HFFc6 (cell line): ENCODE measurements around the gene CYTH2. TPM values are rescaled to one million over a fixed set of nuclear protein-coding genes. Genes with fewer than 3 reads are reported as not detected.

Source experiments
- DNase-seq: peaks from one replicate; pipeline ENCODE4 v3.0.0-alpha.2; 2018
- H3K27ac Mint-ChIP-seq: 2 replicates; pipeline ENCODE4 v1.8.0; 2020; ENCODE audit warnings: mild to moderate bottlenecking, mixed read lengths
- H3K27me3 Mint-ChIP-seq: 2 replicates; pipeline ENCODE4 v1.8.0; 2021; ENCODE audit warnings: mild to moderate bottlenecking, moderate library complexity, mixed read lengths; ENCODE audit not compliant: insufficient read depth
- H3K36me3 Mint-ChIP-seq: 2 replicates; pipeline ENCODE4 v1.8.0; 2021; ENCODE audit warnings: low read depth, mixed read lengths
- H3K4me1 Mint-ChIP-seq: 2 replicates; pipeline ENCODE4 v1.8.0; 2020; ENCODE audit warnings: low read depth, mixed read lengths
- H3K4me3 Mint-ChIP-seq: 2 replicates; pipeline ENCODE4 v1.8.0; 2020; ENCODE audit warnings: mild to moderate bottlenecking, moderate library complexity, mixed read lengths
- H3K9me3 Mint-ChIP-seq: 2 replicates; pipeline ENCODE4 v1.8.0; 2020; ENCODE audit warnings: mild to moderate bottlenecking, mixed read lengths
- total RNA-seq, 6 experiments: library from RNA; stranded (reverse); fragmentation: NEBNext Ultra II Directional; extraction: Animal tissue kit (Norgen Biotek cat#: 25700); gene quantifications; 2 replicates in 1 of 6; 3 replicates in 5 of 6; pipeline ENCODE4 v1.2.3, GENCODE V29; 2021
- TF ChIP-seq, protein P1 (sequence below): fragments of 200-600 bp; sonication (generic); IDR thresholded peaks from 2 replicates; pipeline ENCODE4 v1.5.0; 2021; ENCODE audit warnings: antibody characterized with exemption, mild to moderate bottlenecking

CYTH2 gene
- total RNA-seq, 6 experiments from 2014 or later, result 46.2 to 49.5 (median 47.1) TPM

DNA sequence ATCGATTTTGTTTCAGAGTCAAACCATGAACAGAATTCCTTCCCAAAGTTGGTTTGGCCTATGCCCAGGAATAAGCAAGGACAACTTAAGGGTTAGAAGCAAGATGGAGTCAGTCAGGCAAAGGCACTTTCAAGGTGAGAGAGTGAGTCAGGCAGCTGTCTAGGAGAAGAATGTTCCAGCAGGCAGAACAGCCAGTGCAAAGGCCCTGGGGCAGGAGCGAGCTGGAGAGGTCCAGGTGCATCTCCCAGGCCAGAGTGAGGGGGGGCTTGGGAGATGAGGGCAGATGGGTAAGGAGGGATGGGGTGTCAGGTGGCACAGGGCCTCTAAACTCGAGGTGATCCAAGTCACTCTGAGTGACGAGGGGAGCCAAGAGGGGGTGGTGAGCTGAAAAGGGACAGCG, 32.6 kb upstream of the CYTH2 start:
- no peak for DNase-seq
- Mint-ChIP-seq H3K27ac (no peak overlapping the region), H3K9me3 (no peaks in the 10 kb centered on the region), H3K4me3 (no peak overlapping the region), H3K4me1 (no peaks in the 10 kb centered on the region), H3K27me3 (no peaks in the 10 kb centered on the region; the same call in 1 of the 2 replicates), H3K36me3 (no peaks in the 10 kb centered on the region; the same call in 1 of the 2 replicates)
- TF ChIP-seq, protein P1, sequence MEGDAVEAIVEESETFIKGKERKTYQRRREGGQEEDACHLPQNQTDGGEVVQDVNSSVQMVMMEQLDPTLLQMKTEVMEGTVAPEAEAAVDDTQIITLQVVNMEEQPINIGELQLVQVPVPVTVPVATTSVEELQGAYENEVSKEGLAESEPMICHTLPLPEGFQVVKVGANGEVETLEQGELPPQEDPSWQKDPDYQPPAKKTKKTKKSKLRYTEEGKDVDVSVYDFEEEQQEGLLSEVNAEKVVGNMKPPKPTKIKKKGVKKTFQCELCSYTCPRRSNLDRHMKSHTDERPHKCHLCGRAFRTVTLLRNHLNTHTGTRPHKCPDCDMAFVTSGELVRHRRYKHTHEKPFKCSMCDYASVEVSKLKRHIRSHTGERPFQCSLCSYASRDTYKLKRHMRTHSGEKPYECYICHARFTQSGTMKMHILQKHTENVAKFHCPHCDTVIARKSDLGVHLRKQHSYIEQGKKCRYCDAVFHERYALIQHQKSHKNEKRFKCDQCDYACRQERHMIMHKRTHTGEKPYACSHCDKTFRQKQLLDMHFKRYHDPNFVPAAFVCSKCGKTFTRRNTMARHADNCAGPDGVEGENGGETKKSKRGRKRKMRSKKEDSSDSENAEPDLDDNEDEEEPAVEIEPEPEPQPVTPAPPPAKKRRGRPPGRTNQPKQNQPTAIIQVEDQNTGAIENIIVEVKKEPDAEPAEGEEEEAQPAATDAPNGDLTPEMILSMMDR, result no peak

DNA sequence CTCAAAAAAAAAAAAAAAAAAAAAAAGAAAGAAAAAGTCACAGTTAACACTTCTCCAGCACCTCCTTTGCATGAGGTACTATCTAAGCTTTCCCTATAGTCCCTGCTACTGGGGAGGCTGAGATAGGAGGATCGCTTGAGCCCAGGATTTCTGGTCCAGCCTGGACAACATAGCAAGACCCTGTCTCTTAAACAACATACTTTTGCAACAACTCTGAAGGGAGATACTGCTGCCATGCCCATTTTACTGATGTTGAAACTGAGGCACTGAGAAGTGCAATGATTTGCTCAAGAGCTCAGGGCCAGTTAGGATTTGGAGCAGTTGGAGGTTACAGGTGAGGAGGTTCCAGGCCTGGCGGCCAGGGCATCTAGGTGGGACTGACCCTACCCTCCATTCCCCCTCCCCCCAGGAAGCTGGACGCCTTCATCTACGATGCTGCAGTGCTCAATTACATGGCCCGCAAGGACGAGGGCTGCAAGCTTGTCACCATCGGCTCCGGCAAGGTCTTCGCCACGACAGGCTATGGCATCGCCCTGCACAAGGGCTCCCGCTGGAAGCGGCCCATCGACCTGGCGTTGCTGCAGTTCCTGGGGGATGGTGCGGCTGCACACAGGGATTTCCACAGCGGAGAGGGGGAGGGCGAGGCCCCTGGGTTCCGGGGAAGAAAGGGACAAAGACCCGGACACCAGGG, 27.7 kb upstream of the CYTH2 start:
- Mint-ChIP-seq H3K9me3 (no peaks in the 10 kb centered on the region), H3K4me1 (peaks cover 10% of the 10 kb centered on the region), H3K27ac (no peak overlapping the region), H3K27me3 (no peaks in the 10 kb centered on the region; the same call in none of the 2 replicates), H3K4me3 (no peak overlapping the region), H3K36me3 (peaks cover 3% of the 10 kb centered on the region; the same call in 1 of the 2 replicates)
- no peak for DNase-seq
- TF ChIP-seq, protein P1, result no peak

DNA sequence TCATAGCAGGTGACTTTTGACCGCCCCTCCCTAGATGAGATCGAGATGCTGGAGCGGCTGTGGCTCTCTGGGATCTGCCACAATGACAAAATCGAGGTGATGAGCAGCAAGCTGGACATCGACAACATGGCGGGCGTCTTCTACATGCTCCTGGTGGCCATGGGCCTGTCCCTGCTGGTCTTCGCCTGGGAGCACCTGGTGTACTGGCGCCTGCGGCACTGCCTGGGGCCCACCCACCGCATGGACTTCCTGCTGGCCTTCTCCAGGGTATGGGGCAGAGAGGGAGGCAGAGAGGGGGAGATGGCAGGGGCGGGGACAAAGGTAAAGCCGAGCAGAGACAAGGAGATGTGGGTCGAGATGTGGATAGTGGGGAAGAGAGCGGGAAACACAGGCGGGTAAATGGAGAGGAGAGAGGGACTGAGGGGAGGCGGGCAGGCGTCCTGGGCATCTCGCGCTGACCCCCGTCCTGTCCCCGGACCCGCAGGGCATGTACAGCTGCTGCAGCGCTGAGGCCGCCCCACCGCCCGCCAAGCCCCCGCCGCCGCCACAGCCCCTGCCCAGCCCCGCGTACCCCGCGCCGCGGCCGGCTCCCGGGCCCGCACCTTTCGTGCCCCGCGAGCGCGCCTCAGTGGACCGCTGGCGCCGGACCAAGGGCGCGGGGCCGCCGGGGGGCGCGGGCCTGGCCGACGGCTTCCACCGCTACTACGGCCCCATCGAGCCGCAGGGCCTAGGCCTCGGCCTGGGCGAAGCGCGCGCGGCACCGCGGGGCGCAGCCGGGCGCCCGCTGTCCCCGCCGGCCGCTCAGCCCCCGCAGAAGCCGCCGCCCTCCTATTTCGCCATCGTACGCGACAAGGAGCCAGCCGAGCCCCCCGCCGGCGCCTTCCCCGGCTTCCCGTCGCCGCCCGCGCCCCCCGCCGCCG, 26.8 kb upstream of the CYTH2 start:
- DNase-seq, result no peak
- H3K27me3 Mint-ChIP-seq, result no peaks in the 10 kb centered on the region; the same call in none of the 2 replicates
- peaks cover 10% of the 10 kb centered on the region for H3K4me1 Mint-ChIP-seq
- no peak overlapping the region for H3K27ac Mint-ChIP-seq
- H3K9me3 Mint-ChIP-seq, result no peaks in the 10 kb centered on the region
- H3K36me3 Mint-ChIP-seq, result peaks cover 4% of the 10 kb centered on the region; the same call in 1 of the 2 replicates
- H3K4me3 Mint-ChIP-seq, result no peak overlapping the region
- TF ChIP-seq, protein P1, result no peak

DNA sequence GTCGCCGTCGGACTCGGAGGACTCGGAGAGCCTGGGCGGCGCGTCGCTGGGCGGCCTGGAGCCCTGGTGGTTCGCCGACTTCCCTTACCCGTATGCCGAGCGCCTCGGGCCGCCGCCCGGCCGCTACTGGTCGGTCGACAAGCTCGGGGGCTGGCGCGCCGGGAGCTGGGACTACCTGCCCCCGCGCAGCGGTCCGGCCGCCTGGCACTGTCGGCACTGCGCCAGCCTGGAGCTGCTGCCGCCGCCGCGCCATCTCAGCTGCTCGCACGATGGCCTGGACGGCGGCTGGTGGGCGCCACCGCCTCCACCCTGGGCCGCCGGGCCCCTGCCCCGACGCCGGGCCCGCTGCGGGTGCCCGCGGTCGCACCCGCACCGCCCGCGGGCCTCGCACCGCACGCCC, 25.9 kb upstream of the CYTH2 start:
- Mint-ChIP-seq H3K9me3 (no peaks in the 10 kb centered on the region), H3K36me3 (peaks cover 6% of the 10 kb centered on the region), H3K4me3 (no peak overlapping the region), H3K27me3 (no peaks in the 10 kb centered on the region; the same call in none of the 2 replicates), H3K4me1 (peaks cover 12% of the 10 kb centered on the region), H3K27ac (no peak overlapping the region)
- TF ChIP-seq, protein P1, result no peak
- no peak for DNase-seq

DNA sequence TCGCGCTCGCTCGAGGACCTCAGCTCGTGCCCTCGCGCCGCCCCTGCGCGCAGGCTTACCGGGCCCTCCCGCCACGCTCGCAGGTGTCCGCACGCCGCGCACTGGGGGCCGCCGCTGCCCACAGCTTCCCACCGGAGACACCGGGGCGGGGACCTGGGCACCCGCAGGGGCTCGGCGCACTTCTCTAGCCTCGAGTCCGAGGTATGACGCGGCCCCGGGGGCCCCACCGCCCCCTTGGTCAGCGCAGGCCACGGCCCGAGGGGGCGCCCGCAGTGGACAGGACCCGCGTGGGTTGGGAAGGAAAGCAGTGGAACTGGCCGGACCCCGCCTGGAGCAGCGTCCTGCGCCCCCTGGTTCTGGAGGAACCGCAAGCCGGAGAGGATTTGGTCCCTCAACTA, 25.4 kb upstream of the CYTH2 start:
- Mint-ChIP-seq H3K27me3 (no peaks in the 10 kb centered on the region; the same call in none of the 2 replicates), H3K4me3 (no peak overlapping the region), H3K27ac (no peak overlapping the region), H3K36me3 (peaks cover 11% of the 10 kb centered on the region), H3K9me3 (no peaks in the 10 kb centered on the region), H3K4me1 (peaks cover 16% of the 10 kb centered on the region)
- TF ChIP-seq, protein P1, result no peak
- no peak for DNase-seq
